Neuronal stem cell (in vitro differentiated cells): Measurements from ENCODE around the gene PDE8A.

Experiments
- DNase-seq: peaks from one replicate; pipeline ENCODE4 v3.0.0-alpha.2; 2013; ENCODE audit warnings: low spot score
- H2AFZ ChIP-seq: one replicate; pipeline ENCODE4 v1.6.1; 2013; ENCODE audit warnings: mild to moderate bottlenecking, low read length, inconsistent platforms
- H2AK5ac ChIP-seq: 2 replicates; pipeline ENCODE4 v1.6.1; 2013; ENCODE audit warnings: low read depth, mild to moderate bottlenecking, inconsistent platforms, low read length, moderate library complexity, mixed read lengths
- H2BK120ac ChIP-seq: 2 replicates; pipeline ENCODE4 v1.6.1; 2013; ENCODE audit warnings: low read depth, mild to moderate bottlenecking, inconsistent platforms, low read length, moderate library complexity, mixed read lengths
- H2BK12ac ChIP-seq: one replicate; pipeline ENCODE4 v1.6.1; 2013; ENCODE audit warnings: low read length, inconsistent platforms
- H2BK15ac ChIP-seq: 2 replicates; pipeline ENCODE4 v1.6.1; 2013; ENCODE audit warnings: mild to moderate bottlenecking, low read length, inconsistent platforms, mixed read lengths
- H2BK5ac ChIP-seq: one replicate; pipeline ENCODE4 v1.6.1; 2013; ENCODE audit warnings: inconsistent platforms, mild to moderate bottlenecking, low read length, moderate library complexity
- H3K14ac ChIP-seq: one replicate; pipeline ENCODE4 v1.6.1; 2013; ENCODE audit warnings: low read length, inconsistent platforms
- H3K18ac ChIP-seq: 2 replicates; pipeline ENCODE4 v1.6.1; 2013; ENCODE audit warnings: low read length, inconsistent platforms
- H3K23ac ChIP-seq: 2 replicates; pipeline ENCODE4 v1.6.1; 2013; ENCODE audit warnings: low read depth, mild to moderate bottlenecking, mixed read lengths, low read length, inconsistent platforms; ENCODE audit not compliant: poor library complexity
- H3K27ac ChIP-seq: replicated peaks from 3 replicates; pipeline ENCODE4 v1.5.1; 2013; ENCODE audit warnings: low read length, inconsistent platforms
- H3K27me3 ChIP-seq, 3 experiments: 2 replicates each; pipeline ENCODE4 v1.6.1; 2013; ENCODE audit warnings: low read length in 3 of 3, mild to moderate bottlenecking in 2 of 3, inconsistent platforms in 1 of 3, low read depth in 1 of 3, mixed read lengths in 1 of 3, moderate library complexity in 1 of 3; ENCODE audit not compliant: control insufficient read depth in 3 of 3, insufficient read depth in 3 of 3
- H3K36me3 ChIP-seq, 2 donors: replicated peaks in 1 of 2; 2 replicates each; pipeline ENCODE4 v1.6.1; 2013; ENCODE audit warnings: low read length in 2 of 2; ENCODE audit not compliant: control insufficient read depth in 2 of 2, insufficient read depth in 2 of 2
- H3K4ac ChIP-seq: 2 replicates; pipeline ENCODE4 v1.6.1; 2013; ENCODE audit warnings: inconsistent platforms, mild to moderate bottlenecking, low read length, moderate library complexity
- H3K4me1 ChIP-seq, 2 donors: 1 replicate in 1 of 2; 2 replicates in 1 of 2; pipeline ENCODE4 v1.6.1; 2013; ENCODE audit warnings: low read length in 2 of 2, low read depth in 1 of 2; ENCODE audit not compliant: control insufficient read depth in 2 of 2, insufficient read depth in 1 of 2
- H3K4me2 ChIP-seq: one replicate; pipeline ENCODE4 v1.6.1; 2013; ENCODE audit warnings: mild to moderate bottlenecking, low read length, inconsistent platforms; ENCODE audit not compliant: insufficient read depth, poor library complexity, severe bottlenecking
- H3K4me3 ChIP-seq, 2 donors: 2 replicates each; pipeline ENCODE4 v1.5.1; 2013; ENCODE audit warnings: low read length in 2 of 2, mild to moderate bottlenecking in 2 of 2, inconsistent platforms in 1 of 2, moderate library complexity in 1 of 2
- H3K79me1 ChIP-seq: one replicate; pipeline ENCODE4 v1.6.1; 2013; ENCODE audit warnings: low read depth, mild to moderate bottlenecking, inconsistent platforms, low read length, moderate library complexity
- H3K9ac ChIP-seq: one replicate; pipeline ENCODE4 v1.6.1; 2013; ENCODE audit warnings: mild to moderate bottlenecking, low read depth, low read length, inconsistent platforms; ENCODE audit not compliant: poor library complexity
- H3K9me3 ChIP-seq, 2 donors: replicated peaks in 1 of 2; 2 replicates each; pipeline versions ENCODE3 to v1.6.1; 2013; ENCODE audit warnings: low read length in 2 of 2, mild to moderate bottlenecking in 2 of 2, inconsistent platforms in 1 of 2, low read depth in 1 of 2, mixed read lengths in 1 of 2, moderate library complexity in 1 of 2; ENCODE audit not compliant: control insufficient read depth in 2 of 2, insufficient read depth in 1 of 2
- H4K8ac ChIP-seq: one replicate; pipeline ENCODE4 v1.6.1; 2013; ENCODE audit warnings: low read depth, mild to moderate bottlenecking, inconsistent platforms, low read length, moderate library complexity
- H4K91ac ChIP-seq: one replicate; pipeline ENCODE4 v1.6.1; 2013; ENCODE audit warnings: low read length, low read depth, mild to moderate bottlenecking, inconsistent platforms; ENCODE audit not compliant: poor library complexity
- WGBS, 2 donors: extraction: QIAGEN DNeasy Blood & Tissue Kit; methylation state at CpG; one replicate each; pipeline ENCODE4 v1.1.7; 2013; ENCODE audit warnings: missing lambda C conversion rate in 2 of 2, mixed read lengths in 1 of 2; ENCODE audit not compliant: insufficient read length in 2 of 2, insufficient replicate concordance in 1 of 2; ENCODE audit errors: extremely low coverage in 2 of 2; 5-methylcytosine and 5-hydroxymethylcytosine counted together

The PDE8A gene

GRCh38 chr15:85091990-85092389 lies 110.3 kb downstream of the PDE8A start:
- Histone ChIP-seq H4K91ac (no peak overlapping the region), H4K8ac (no peak overlapping the region), H3K4me1 (peaks cover 0 to 8% of the 10 kb centered on the region in 2 donors), H3K27me3 (no peaks in the 10 kb centered on the region), H2BK120ac (no peak overlapping the region), H3K18ac (no peak overlapping the region), H2BK5ac (no peak overlapping the region), H3K4ac (no peak overlapping the region), H3K36me3 (peaks cover 0 to 5% of the 10 kb centered on the region in 2 donors), H3K23ac (no peak overlapping the region), H2BK15ac (no peak overlapping the region), H3K79me1 (no peaks in the 10 kb centered on the region), H3K4me2 (no peak overlapping the region), H3K4me3 (no peak overlapping the region), H3K9me3 (peaks cover 0 to 6% of the 10 kb centered on the region in 2 donors), H2AK5ac (no peak overlapping the region), H3K14ac (no peak overlapping the region), H3K9ac (no peak overlapping the region), H2AFZ (no peak overlapping the region), H3K27ac (no peak overlapping the region), H2BK12ac (no peak overlapping the region)
- WGBS, 2 donors, result no CpG with 5 or more reads among the region's 2 CpGs
- no peak for DNase-seq

- H3K4me1 ChIP-seq, result peaks cover 0 to 8% of the 10 kb centered on the region in 2 donors
- no peak overlapping the region for H2BK120ac ChIP-seq
- no peak overlapping the region for H3K23ac ChIP-seq
- no peak overlapping the region for H2BK12ac ChIP-seq
- H3K4me2 ChIP-seq, result no peak overlapping the region
- H4K91ac ChIP-seq, result no peak overlapping the region
- no peak overlapping the region for H2AK5ac ChIP-seq
- no peak overlapping the region for H3K4me3 ChIP-seq
- H3K79me1 ChIP-seq, result no peaks in the 10 kb centered on the region
- no peak overlapping the region for H2BK5ac ChIP-seq
- no peak overlapping the region for H3K27ac ChIP-seq
- H3K4ac ChIP-seq, result no peak overlapping the region
- H3K18ac ChIP-seq, result no peak overlapping the region
- H2AFZ ChIP-seq, result no peak overlapping the region
- no peaks in the 10 kb centered on the region for H3K27me3 ChIP-seq
- H4K8ac ChIP-seq, result no peak overlapping the region
- no peak overlapping the region for H3K9ac ChIP-seq
- H3K9me3 ChIP-seq, result no peaks in the 10 kb centered on the region
- H3K36me3 ChIP-seq, result peaks cover 0 to 5% of the 10 kb centered on the region in 2 donors
- H3K14ac ChIP-seq, result no peak overlapping the region
- H2BK15ac ChIP-seq, result no peak overlapping the region
- DNase-seq, result no peak
- no CpG with 5 or more reads among the region's 3 CpGs for WGBS, 2 donors
These were observed 113.0 kb downstream of the PDE8A start for GRCh38 chr15:85094685-85095084.

GRCh38 chr15:85095566-85095965 lies 113.9 kb downstream of the PDE8A start:
- H2BK12ac ChIP-seq, result no peak overlapping the region
- H2BK120ac ChIP-seq, result no peak overlapping the region
- no peaks in the 10 kb centered on the region for H3K9me3 ChIP-seq
- no peak overlapping the region for H3K27ac ChIP-seq
- DNase-seq, result no peak
- H3K14ac ChIP-seq, result no peak overlapping the region
- no peaks in the 10 kb centered on the region for H3K27me3 ChIP-seq
- H2BK15ac ChIP-seq, result no peak overlapping the region
- no peak overlapping the region for H3K23ac ChIP-seq
- no peak overlapping the region for H4K91ac ChIP-seq
- H3K4me3 ChIP-seq, result no peak overlapping the region
- no peak overlapping the region for H2BK5ac ChIP-seq
- peaks cover 0 to 5% of the 10 kb centered on the region in 2 donors for H3K36me3 ChIP-seq
- no peak overlapping the region for H2AK5ac ChIP-seq
- H3K4ac ChIP-seq, result no peak overlapping the region
- no peak overlapping the region for H4K8ac ChIP-seq
- no peak overlapping the region for H3K4me2 ChIP-seq
- no CpG with 5 or more reads among the region's 6 CpGs for WGBS, 2 donors
- peaks cover 0 to 7% of the 10 kb centered on the region in 2 donors for H3K4me1 ChIP-seq
- H3K9ac ChIP-seq, result no peak overlapping the region
- no peak overlapping the region for H2AFZ ChIP-seq
- no peaks in the 10 kb centered on the region for H3K79me1 ChIP-seq
- no peak overlapping the region for H3K18ac ChIP-seq

- Histone ChIP-seq H3K4ac (no peak overlapping the region), H2AK5ac (no peak overlapping the region), H2BK5ac (no peak overlapping the region), H3K79me1 (no peaks in the 10 kb centered on the region), H3K4me2 (no peak overlapping the region), H4K8ac (no peak overlapping the region), H2BK15ac (no peak overlapping the region), H3K4me3 (no peak overlapping the region), H2BK12ac (no peak overlapping the region), H3K4me1 (peaks cover 0 to 2% of the 10 kb centered on the region in 2 donors), H3K14ac (no peak overlapping the region), H3K27ac (no peak overlapping the region), H3K9me3 (no peaks in the 10 kb centered on the region), H3K18ac (no peak overlapping the region), H3K9ac (no peak overlapping the region), H4K91ac (no peak overlapping the region), H3K23ac (no peak overlapping the region), H3K36me3 (peaks cover 0 to 4% of the 10 kb centered on the region in 2 donors), H2BK120ac (no peak overlapping the region), H2AFZ (no peak overlapping the region), H3K27me3 (no peaks in the 10 kb centered on the region)
- WGBS, 2 donors, result no CpG with 5 or more reads among the region's 5 CpGs
- DNase-seq, result no peak
These were observed 115.6 kb downstream of the PDE8A start for GRCh38 chr15:85097250-85097649.
